GM19455 (cell line): ENCODE data around the gene RNH1.

Experiments used
- ATAC-seq: cut with Tn5 transposase; IDR thresholded peaks from one replicate; pipeline ENCODE4 v1.9.1; 2021; ENCODE audit not compliant: unreplicated experiment

Gene RNH1

GRCh38 chr11:499201-500076 lies 7.6 kb downstream of the RNH1 start:
- ATAC-seq = no peak

- no peak for ATAC-seq
Observed at GRCh38 chr11:498297-499181, 8.5 kb downstream of the RNH1 start.

- ATAC-seq = no peak
Observed at GRCh38 chr11:497565-498296, 9.3 kb downstream of the RNH1 start.

DNA sequence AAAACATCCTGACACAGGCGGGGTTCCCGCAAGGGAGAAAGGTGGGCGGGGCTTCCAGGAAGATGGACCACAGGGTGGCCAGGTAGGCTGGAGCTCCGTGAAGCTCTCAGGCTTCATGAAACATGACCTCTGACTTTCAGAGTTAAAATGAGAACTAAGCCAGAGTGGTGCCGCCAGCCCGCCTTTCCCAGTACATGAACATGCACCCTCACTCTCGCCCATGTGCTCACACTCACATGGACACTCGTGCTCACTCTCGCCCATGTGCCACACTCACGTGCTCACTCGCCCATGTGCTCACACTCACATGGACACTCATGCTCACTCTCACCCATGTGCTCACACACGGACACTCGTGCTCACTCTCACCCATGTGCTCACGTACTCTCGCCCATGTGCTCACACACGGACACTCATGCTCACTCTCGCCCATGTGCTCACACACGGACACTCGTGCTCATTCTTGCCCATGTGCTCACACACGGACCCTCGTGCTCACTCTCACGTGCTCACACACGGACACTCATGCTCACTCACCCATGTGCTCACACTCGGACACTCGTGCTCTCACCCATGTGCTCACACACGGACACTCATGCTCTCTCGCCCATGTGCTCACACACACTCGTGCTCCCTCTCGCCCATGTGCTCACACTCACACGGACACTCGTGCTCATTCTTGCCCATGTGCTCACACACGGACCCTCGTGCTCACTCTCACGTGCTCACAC lies 10.0 kb downstream of the RNH1 start:
- no peak for ATAC-seq

- no peak for ATAC-seq
Observed at GRCh38 chr11:495537-495931, 11.5 kb downstream of the RNH1 start.

GRCh38 chr11:494761-495536 lies 12.1 kb downstream of the RNH1 start:
- ATAC-seq = no peak

- ATAC-seq = no peak
Observed at GRCh38 chr11:492427-493226, 14.4 kb downstream of the RNH1 start.

DNA sequence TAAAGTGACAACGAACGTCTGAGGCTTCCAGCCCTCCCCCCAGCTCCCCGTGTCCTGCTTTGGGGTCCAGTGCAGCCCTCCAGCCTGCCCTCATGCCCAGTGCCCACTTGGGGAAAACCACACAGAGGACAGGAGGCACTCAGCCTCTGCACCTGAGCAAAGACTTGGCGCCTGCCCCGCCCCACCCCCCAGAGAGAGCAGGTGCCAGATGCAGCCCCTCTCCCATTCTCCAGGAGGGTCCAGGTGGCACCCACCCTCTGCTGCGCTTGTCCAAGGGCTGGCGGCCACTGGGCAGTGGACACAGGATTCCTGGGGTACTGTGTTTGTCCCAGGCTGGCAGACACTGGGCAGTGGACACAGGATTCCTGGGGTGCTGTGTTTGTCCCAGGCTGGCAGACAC lies 15.7 kb downstream of the RNH1 start:
- no peak for ATAC-seq

- no peak for ATAC-seq
Observed at GRCh38 chr11:490930-491260, 16.1 kb downstream of the RNH1 start.

- no peak for ATAC-seq
Observed at GRCh38 chr11:490186-490929, 16.7 kb downstream of the RNH1 start.

DNA sequence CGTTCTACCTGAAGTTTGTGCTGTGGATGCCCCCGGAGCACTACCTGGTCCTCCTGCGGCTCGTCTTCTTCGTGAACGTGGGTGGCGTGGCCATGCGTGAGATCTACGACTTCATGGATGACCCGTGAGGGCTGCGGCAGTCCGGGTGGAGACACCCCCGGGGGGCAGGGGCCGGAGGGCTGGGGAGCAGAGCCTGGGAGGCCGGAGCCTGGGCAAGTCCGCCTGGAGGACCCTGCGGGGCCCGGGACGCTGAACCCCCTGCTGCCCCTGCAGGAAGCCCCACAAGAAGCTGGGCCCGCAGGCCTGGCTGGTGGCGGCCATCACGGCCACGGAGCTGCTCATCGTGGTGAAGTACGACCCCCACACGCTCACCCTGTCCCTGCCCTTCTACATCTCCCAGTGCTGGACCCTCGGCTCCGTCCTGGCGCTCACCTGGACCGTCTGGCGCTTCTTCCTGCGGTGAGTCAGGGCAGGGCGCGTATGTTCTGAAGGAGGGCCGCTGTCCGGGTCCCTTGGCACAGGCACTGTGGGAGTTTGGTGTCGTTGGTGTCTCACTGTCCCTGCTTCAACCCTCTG lies 17.3 kb downstream of the RNH1 start:
- no peak for ATAC-seq

DNA sequence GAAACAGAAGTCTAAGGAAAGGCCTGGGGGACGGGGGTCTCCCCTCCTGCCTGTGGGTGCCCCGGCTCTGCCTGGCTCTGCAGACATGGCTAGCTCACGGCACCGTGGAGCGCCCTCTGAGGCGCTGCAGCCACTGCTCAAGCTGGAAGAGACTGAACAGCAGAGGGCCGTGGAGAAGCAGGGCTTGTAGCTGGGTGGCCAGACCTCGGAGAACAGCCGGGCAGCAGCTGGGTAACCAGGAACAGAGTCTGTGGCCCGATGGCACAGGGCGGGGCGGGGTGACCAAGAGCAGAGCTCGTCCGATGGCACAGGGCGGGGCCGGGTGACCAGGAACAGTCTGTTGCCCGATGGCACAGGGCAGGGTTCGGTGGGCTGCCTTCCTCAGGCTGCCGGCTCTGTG lies 18.1 kb downstream of the RNH1 start:
- ATAC-seq = no peak

DNA sequence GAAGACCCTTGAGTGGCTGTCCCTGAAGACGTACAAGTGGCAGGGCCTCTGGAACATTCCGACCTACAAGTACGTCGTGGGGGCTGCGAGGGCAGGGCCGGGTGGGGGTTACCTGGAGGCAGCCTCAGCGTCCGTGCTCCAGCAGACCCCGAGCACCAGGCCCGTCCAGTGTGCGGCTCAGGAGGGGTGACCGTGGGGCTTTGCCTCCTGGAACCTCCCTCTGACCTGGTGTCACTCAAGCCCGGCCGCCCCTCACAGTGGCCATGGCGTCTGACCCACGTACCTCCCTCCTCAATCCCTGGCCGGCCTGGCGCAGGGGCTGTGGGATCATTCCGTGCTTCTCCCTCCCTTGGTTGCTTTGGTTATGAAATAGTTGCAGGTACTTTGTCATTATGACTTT lies 18.5 kb downstream of the RNH1 start:
- no peak for ATAC-seq

DNA sequence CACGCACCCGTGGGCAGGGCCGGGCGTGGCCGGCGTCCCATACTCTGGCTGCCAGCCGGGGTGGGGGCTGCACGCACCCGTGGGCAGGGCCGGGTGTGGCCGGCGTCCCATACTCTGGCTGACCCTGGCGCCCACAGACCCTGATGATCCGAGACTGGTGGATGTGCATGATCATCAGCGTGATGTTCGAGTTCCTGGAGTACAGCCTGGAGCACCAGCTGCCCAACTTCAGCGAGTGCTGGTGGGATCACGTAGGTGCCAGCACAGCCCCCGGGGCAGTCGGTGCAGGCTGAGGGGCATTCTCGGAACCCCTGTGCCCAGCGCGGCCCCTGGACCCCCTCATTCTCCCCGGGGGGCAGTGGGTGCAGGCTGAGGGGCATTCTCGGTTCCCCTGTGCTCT lies 19.0 kb downstream of the RNH1 start:
- no peak for ATAC-seq

DNA sequence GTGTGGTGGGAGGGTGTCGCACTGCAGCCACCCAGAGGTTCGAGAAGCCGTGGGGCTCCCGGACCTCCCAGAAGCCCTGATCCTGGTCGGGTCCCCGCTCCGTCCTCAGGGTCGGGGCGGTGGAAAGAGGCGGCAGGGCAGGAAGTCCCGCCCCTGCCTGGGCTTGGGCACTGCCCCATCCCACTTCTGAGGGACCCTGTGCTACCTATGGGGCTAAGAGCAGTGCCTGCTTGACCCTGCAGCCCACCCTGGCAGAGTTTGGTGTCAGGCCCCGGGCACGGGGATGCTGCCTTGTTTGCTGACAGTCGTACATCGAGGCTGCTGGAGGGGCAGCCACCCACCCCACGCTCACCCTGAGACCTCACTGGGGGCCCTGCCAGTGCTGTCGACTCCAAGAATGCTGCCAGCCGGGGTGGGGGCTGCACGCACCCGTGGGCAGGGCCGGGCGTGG lies 19.4 kb downstream of the RNH1 start:
- ATAC-seq = no peak

- no peak for ATAC-seq
Observed at GRCh38 chr11:486189-486588, 20.9 kb downstream of the RNH1 start.

DNA sequence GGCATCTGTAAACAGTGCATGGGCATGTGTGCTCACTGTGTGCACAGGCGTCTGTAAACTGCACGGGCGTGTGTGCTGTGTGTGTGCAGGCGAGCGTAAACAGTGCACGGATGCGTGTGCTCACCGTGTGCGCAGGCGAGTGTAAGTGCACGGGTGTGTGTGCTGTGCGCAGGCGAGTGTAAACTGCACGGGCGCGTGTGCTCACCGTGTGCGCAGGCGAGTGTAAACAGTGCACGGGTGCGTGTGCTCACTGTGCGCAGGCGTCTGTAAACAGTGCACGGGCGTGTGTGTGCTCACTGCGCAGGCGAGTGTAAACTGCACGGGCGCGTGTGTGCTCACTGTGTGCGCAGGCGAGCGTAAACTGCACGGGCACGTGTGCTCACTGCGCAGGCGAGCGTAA lies 22.4 kb downstream of the RNH1 start:
- no peak for ATAC-seq

DNA sequence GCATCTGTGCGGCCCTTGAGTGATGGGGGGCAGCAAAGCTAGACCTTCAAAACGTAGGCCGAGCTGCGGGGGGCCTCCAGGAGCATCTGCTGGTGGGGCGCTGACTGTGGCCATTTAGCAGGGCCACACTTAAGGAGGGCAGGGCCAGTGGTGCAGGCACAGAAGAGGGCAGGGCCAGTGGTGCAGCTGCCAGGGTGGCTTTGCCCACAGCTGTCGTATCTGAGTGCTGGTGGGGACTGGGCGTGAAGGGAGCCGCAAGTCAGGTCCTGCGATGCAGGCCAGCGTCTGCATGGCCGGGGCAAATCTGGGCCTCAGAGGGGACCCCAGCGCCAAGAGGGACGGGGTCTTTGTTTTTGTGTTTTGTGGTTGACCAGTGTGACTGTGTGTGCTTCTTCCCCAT lies 27.7 kb downstream of the RNH1 start:
- ATAC-seq = no peak
